Adrenal gland (tissue), 12 donors: ENCODE data around the gene TMEM132C. TPM values are rescaled to one million over a fixed set of nuclear protein-coding genes. Genes with fewer than 3 reads are reported as not detected.

ENCODE experiments used
- DNase-seq, 7 donors: peaks; one replicate each; pipeline ENCODE4 v3.0.0-alpha.2; 2019 to 2020
- H3K27ac ChIP-seq, 5 donors: fragments of 200-600 bp; sonication (generic) in 4 of 5; 1 replicate in 3 of 5; 2 replicates in 2 of 5; pipeline versions ENCODE4 v1.5.1 to v1.8.0; 2016 to 2020; ENCODE audit warnings: mild to moderate bottlenecking in 1 of 5
- H3K27me3 ChIP-seq: fragments of 200-600 bp; 2 replicates; pipeline ENCODE4 v1.8.0; 2021
- H3K36me3 ChIP-seq, 2 donors: fragments of 200-600 bp; replicated peaks in 1 of 2; 1 replicate in 1 of 2; 2 replicates in 1 of 2; pipeline versions ENCODE4 v1.5.1 to v1.8.0; 2018 to 2022
- H3K4me1 ChIP-seq, 2 donors: fragments of 200-600 bp; replicated peaks in 1 of 2; 1 replicate in 1 of 2; 2 replicates in 1 of 2; pipeline versions ENCODE4 v1.5.1 to v1.8.0; 2018 to 2021
- H3K4me3 ChIP-seq, 4 donors: fragments of 200-600 bp; sonication (generic) in 3 of 4; one replicate each; pipeline ENCODE4 v1.5.1; 2016 to 2018
- H3K9me3 ChIP-seq, 3 donors: fragments of 200-600 bp; sonication (generic) in 1 of 3; replicated peaks in 1 of 3; 1 replicate in 2 of 3; 2 replicates in 1 of 3; pipeline versions ENCODE4 v1.5.1 to v1.8.0; 2016 to 2021
- CTCF ChIP-seq, 6 experiments: fragments of 450-650 bp in 4 of 6; fragments of 200-600 bp in 2 of 6; sonication (generic) in 1 of 6; IDR thresholded peaks; 1 replicate in 5 of 6; 2 replicates in 1 of 6; pipeline versions ENCODE4 v1.5.1 to v1.8.0; 2016 to 2021; ENCODE audit warnings: antibody characterized with exemption in 6 of 6, mild to moderate bottlenecking in 2 of 6, moderate library complexity in 1 of 6
- POLR2A ChIP-seq, 2 donors: fragments of 450-650 bp; IDR thresholded peaks; one replicate each; pipeline ENCODE4 v1.6.1; 2017; ENCODE audit warnings: antibody characterized with exemption in 2 of 2, mild to moderate bottlenecking in 2 of 2, moderate library complexity in 1 of 2
- WGBS, 4 donors: extraction: QIAGEN DNeasy Blood & Tissue Kit in 2 of 4; methylation state at CpG; one replicate each; pipeline versions ENCODE4 v1.1.5 to v1.1.7; 2013 to 2017; 5-methylcytosine and 5-hydroxymethylcytosine counted together
- intact Hi-C, 2 donors: fragments of 100-400 bp; cut with DNase I; formaldehyde crosslinking; loops; one replicate each; pipeline versions ENCODE4 v1.14.1 to v1.15.0; 2022 to 2023
- polyA plus RNA-seq, 3 donors: library from polyadenylated mRNA; stranded (reverse); fragments of 200-250 nt in 2 of 3; fragments of 350-450 nt in 1 of 3; fragmentation: Illumina TruSeq in 1 of 3; extraction: RNeasy Lipid Tissue Mini Kit (QIAGEN cat#74804) in 1 of 3; gene quantifications; one replicate each; pipeline ENCODE4 v1.2.3, GENCODE V29; 2013 to 2014
- total RNA-seq, 9 donors: library from RNA; depleted of rRNA in 4 of 9; stranded (reverse); fragments of >200 nt in 4 of 9; fragments of 120-200 nt in 1 of 9; fragmentation: NEBNext Ultra II Directional in 1 of 9; extraction: Animal tissue kit (Norgen Biotek cat#: 25700) in 1 of 9; gene quantifications; one replicate each; pipeline versions ENCODE4 v1.1.0 to v1.2.4, GENCODE V29; 2013 to 2023
- donor health status: healthy with polysubstance abuse.
- donor health status: Bipolar disorder and iron deficiency.
- donor health status: DM: yes; HTN: yes; CAD: no.
- donor health status: DM: no; HTN: no; CAD: no.
- donor health status: DM: no; HTN: no; CAD: no.
- donor health status: DM: yes; HTN: yes; CAD: no.

TMEM132C gene
- total and polyA plus RNA-seq, 12 donors = 1.2 to 4.2 (median 2.5) TPM

- Histone ChIP-seq H3K4me3 (no peak overlapping the region), H3K27me3 (no peaks in the 10 kb centered on the region), H3K9me3 (no peaks in the 10 kb centered on the region), H3K4me1 (no peaks in the 10 kb centered on the region), H3K27ac (no peak overlapping the region), H3K36me3 (no peaks in the 10 kb centered on the region)
- TF ChIP-seq CTCF (IDR thresholded peaks at IDR 0.05) (no peak), POLR2A (IDR thresholded peaks at IDR 0.05) (no peak)
- WGBS, 4 donors = 68 to 82% (median 77%) methylated on average over 8 of the region's 8 CpGs
- no peak for DNase-seq
- intact Hi-C loops = no loop called here
Measured at GRCh38 chr12:128707488-128707887, 440.5 kb downstream of the TMEM132C start.

DNA sequence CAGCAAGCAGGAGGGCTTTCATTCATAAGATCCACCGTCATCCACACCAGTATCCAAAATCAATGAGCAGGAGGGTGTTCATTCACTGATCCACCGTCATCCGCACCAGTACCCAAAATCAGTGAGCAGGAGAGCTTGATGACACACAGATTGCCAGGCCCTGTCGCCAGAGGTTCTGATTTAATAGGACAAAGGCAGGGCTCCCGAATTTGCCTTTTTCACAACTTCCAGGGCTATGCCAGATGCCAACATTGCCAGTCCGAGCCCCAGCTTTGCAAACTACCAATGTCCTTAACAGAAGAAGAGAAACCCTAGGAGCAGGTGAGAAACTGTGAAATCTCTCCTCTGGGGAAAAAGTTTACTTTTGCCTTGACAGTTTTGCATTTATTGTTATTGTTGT lies 441.8 kb downstream of the TMEM132C start:
- Histone ChIP-seq H3K9me3 (no peaks in the 10 kb centered on the region), H3K27me3 (no peaks in the 10 kb centered on the region), H3K4me3 (no peak overlapping the region), H3K27ac (no peak overlapping the region), H3K4me1 (no peaks in the 10 kb centered on the region), H3K36me3 (no peaks in the 10 kb centered on the region)
- 69 to 75% (median 73%) methylated on average over 6 of the region's 6 CpGs for WGBS, 4 donors
- TF ChIP-seq CTCF (IDR thresholded peaks at IDR 0.05) = no peak
- no peak for TF ChIP-seq POLR2A (IDR thresholded peaks at IDR 0.05)
- intact Hi-C loops = no loop called here
- DNase-seq = no peak

- H3K4me1 ChIP-seq = no peaks in the 10 kb centered on the region
- H3K4me3 ChIP-seq = no peak overlapping the region
- no peak overlapping the region for H3K27ac ChIP-seq
- TF ChIP-seq CTCF (IDR thresholded peaks at IDR 0.05) (no peak), POLR2A (IDR thresholded peaks at IDR 0.05) (no peak)
- H3K36me3 ChIP-seq = no peaks in the 10 kb centered on the region
- 56 to 73% (median 67%) methylated on average over 5 of the region's 5 CpGs for WGBS, 4 donors
- H3K9me3 ChIP-seq = no peaks in the 10 kb centered on the region
- no peaks in the 10 kb centered on the region for H3K27me3 ChIP-seq
- no peak for DNase-seq
- intact Hi-C loops = no loop called here
Measured at GRCh38 chr12:128709660-128710059, 442.7 kb downstream of the TMEM132C start.

DNA sequence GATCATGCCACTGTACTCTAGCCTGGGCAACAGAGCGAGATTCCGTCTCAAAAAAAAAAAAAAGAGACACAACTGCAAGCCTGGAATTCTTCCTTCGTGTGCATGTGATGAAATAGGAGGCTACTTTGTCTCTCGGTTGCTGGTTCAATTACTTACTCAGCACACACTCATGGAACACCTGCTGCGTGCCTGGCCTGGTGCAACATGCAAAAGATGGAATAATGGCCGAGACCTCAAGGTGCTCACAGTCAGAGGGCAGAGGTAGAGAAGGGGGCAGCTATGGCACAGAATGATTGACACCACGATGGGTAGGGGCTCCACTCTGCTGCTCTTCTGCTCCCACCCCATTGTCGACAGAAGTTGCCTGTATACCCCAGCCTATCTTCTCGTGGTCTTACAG lies 444.5 kb downstream of the TMEM132C start:
- H3K27ac ChIP-seq = no peak overlapping the region
- no peaks in the 10 kb centered on the region for H3K27me3 ChIP-seq
- H3K9me3 ChIP-seq = no peaks in the 10 kb centered on the region
- no peak for TF ChIP-seq POLR2A (IDR thresholded peaks at IDR 0.05)
- no peak for TF ChIP-seq CTCF (IDR thresholded peaks at IDR 0.05)
- DNase-seq = no peak
- intact Hi-C loops = no loop called here
- H3K4me3 ChIP-seq = no peak overlapping the region
- H3K36me3 ChIP-seq = no peaks in the 10 kb centered on the region
- no peaks in the 10 kb centered on the region for H3K4me1 ChIP-seq
- WGBS, 4 donors = 75 to 86% (median 83%) methylated on average over 7 to 9 of the region's 9 CpGs
